Psoas muscle (tissue), 8 donors: Measurements from ENCODE around the gene GNAI3. TPM values are rescaled to one million over a fixed set of nuclear protein-coding genes. Genes with fewer than 3 reads are reported as not detected.

Experiments used
- ATAC-seq, 4 donors: fragments of 200-7000 bp; cut with Tn5 transposase; one replicate each; pipeline ENCODE4 v1.9.1; 2020; ENCODE audit warnings: moderate library complexity in 3 of 4, mild to moderate bottlenecking in 2 of 4
- DNase-seq, 2 donors: peaks; one replicate each; pipeline ENCODE4 v3.0.0-alpha.2; 2020
- H3K27ac ChIP-seq: fragments of 200-600 bp; one replicate; pipeline ENCODE4 v1.8.0; 2022
- H3K27me3 ChIP-seq, 3 donors: fragments of 200-600 bp in 1 of 3; one replicate each; pipeline versions ENCODE4 v1.6.1 to v1.8.0; 2013 to 2022; ENCODE audit warnings: low read length in 2 of 3, mild to moderate bottlenecking in 2 of 3, moderate library complexity in 1 of 3; ENCODE audit not compliant: insufficient read depth in 3 of 3
- H3K36me3 ChIP-seq, 2 donors: fragments of 200-600 bp in 1 of 2; one replicate each; pipeline versions ENCODE4 v1.6.1 to v1.8.0; 2013 to 2022; ENCODE audit warnings: low read depth in 1 of 2, mild to moderate bottlenecking in 1 of 2, moderate library complexity in 1 of 2; ENCODE audit not compliant: insufficient read depth in 1 of 2
- H3K4me1 ChIP-seq: fragments of 200-600 bp; one replicate; pipeline ENCODE4 v1.8.0; 2022
- H3K4me3 ChIP-seq: fragments of 200-600 bp; one replicate; pipeline ENCODE4 v1.8.0; 2022; ENCODE audit warnings: mild to moderate bottlenecking
- H3K9me3 ChIP-seq: fragments of 200-600 bp; one replicate; pipeline ENCODE4 v1.8.0; 2022
- CTCF ChIP-seq: fragments of 200-600 bp; IDR thresholded peaks from one replicate; pipeline ENCODE4 v1.8.0; 2022; ENCODE audit warnings: antibody characterized with exemption
- WGBS, 3 donors: extraction: QIAGEN DNeasy Blood & Tissue Kit; methylation state at CpG; one replicate each; pipeline versions ENCODE4 v1.1.6 to v1.1.7; 2013; 5-methylcytosine and 5-hydroxymethylcytosine counted together
- intact Hi-C, 2 donors: fragments of 100-400 bp; cut with DNase I; formaldehyde crosslinking; loops; one replicate each; pipeline versions ENCODE4 v1.11.0 to v1.14.2; 2022
- polyA plus RNA-seq, 3 donors: library from polyadenylated mRNA; stranded (reverse); fragments of 200-250 nt; gene quantifications; one replicate each; pipeline ENCODE4 v1.2.3, GENCODE V29; 2013
- total RNA-seq, 4 donors: library from RNA; stranded (reverse); fragmentation: NEBNext Ultra II Directional in 2 of 4; extraction: Animal tissue kit (Norgen Biotek cat#: 25700) in 2 of 4; gene quantifications; one replicate each; pipeline versions ENCODE4 v1.2.1 to v1.2.4, GENCODE V29; 2021 to 2023
- donor health status: healthy with polysubstance abuse.
- donor health status: DM: no; HTN: no; CAD: no; lungs with moderate emphysema.
- donor health status: Bipolar disorder and iron deficiency.
- donor health status: healthy.
- donor health status: DM: yes; HTN: yes; CAD: no.
- donor health status: DM: no; HTN: no; CAD: no.
- donor health status: DM: no; HTN: no; CAD: no.
- donor health status: DM: yes; HTN: yes; CAD: no.

GNAI3 gene
- total and polyA plus RNA-seq, 7 donors, result 0.96 to 2.9 (median 1.7) TPM

- peaks cover 0 to under 1% (median 0%) of the 10 kb centered on the region in 3 donors for H3K27me3 ChIP-seq
- ATAC-seq (no peak), DNase-seq (no peak)
- intact Hi-C loops, result loop anchor here in 1 of 2 donors (10.0 kb wide), 1 partner anchor 1276 kb away; the partner anchor contains the start of gene CD53
- no peaks in the 10 kb centered on the region for H3K9me3 ChIP-seq
- peaks cover 0 to 29% of the 10 kb centered on the region in 2 donors for H3K36me3 ChIP-seq
- H3K4me3 ChIP-seq, result no peak overlapping the region
- no peaks in the 10 kb centered on the region for H3K4me1 ChIP-seq
- H3K27ac ChIP-seq, result no peak overlapping the region
- 87 to 92% (median 88%) methylated on average over 5 of the region's 5 CpGs for WGBS, 3 donors
- TF ChIP-seq CTCF, result no peak
Observed at GRCh38 chr1:109598655-109599054, 50.2 kb downstream of the GNAI3 start.

GRCh38 chr1:109603229-109603628 lies 54.8 kb downstream of the GNAI3 start:
- intact Hi-C loops, result no loop called here
- Histone ChIP-seq H3K4me3 (no peak overlapping the region), H3K27me3 (peaks cover 0 to 2% (median 0%) of the 10 kb centered on the region in 3 donors), H3K9me3 (no peaks in the 10 kb centered on the region), H3K27ac (no peak overlapping the region), H3K4me1 (no peaks in the 10 kb centered on the region), H3K36me3 (peaks cover 0 to 6% of the 10 kb centered on the region in 2 donors)
- DNase-seq, result no peak
- TF ChIP-seq CTCF, result no peak
- ATAC-seq, result no peak
- 97 to 99% (median 98%) methylated on average over 3 of the region's 3 CpGs for WGBS, 3 donors

DNA sequence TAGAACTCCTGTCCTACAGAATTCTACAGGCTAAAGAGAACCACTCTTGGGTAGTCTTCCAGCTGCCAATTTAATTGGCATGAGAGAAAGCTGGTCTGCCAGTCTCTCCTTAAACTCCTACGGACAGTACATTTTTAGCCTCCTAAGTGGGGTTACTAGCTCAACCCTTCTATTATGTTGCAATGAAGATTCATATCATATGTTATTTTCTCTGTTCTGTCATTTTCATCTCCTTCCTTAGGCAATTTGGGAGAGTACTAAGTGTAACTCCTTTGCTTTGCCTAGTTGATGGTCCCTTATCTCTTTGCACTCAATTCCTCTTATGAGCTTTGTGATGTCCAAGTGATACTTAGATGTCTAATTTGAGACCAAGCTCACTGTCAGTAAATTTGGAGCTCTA lies 57.0 kb downstream of the GNAI3 start:
- DNase-seq, result no peak
- no peak for TF ChIP-seq CTCF
- peaks cover 0 to 2% (median 0%) of the 10 kb centered on the region in 3 donors for H3K27me3 ChIP-seq
- H3K36me3 ChIP-seq, result peaks cover 0 to 2% of the 10 kb centered on the region in 2 donors
- no peaks in the 10 kb centered on the region for H3K4me1 ChIP-seq
- H3K27ac ChIP-seq, result no peak overlapping the region
- ATAC-seq, result no peak
- WGBS, 3 donors, result 66 to 88% (median 79%) methylated on average over 1 of the region's 1 CpG
- intact Hi-C loops, result no loop called here
- H3K9me3 ChIP-seq, result no peaks in the 10 kb centered on the region
- no peak overlapping the region for H3K4me3 ChIP-seq

GRCh38 chr1:109609881-109610280 lies 61.5 kb downstream of the GNAI3 start:
- Histone ChIP-seq H3K27ac (no peak overlapping the region), H3K9me3 (no peaks in the 10 kb centered on the region), H3K4me1 (no peaks in the 10 kb centered on the region), H3K27me3 (no peaks in the 10 kb centered on the region), H3K36me3 (no peaks in the 10 kb centered on the region), H3K4me3 (no peak overlapping the region)
- DNase-seq, result no peak
- intact Hi-C loops, result no loop called here
- TF ChIP-seq CTCF, result no peak
- WGBS, 3 donors, result 89 to 91% (median 90%) methylated on average over 3 of the region's 3 CpGs
- no peak for ATAC-seq

GRCh38 chr1:109610609-109611307 lies 62.3 kb downstream of the GNAI3 start:
- TF ChIP-seq CTCF, result no peak
- Histone ChIP-seq H3K4me1 (no peaks in the 10 kb centered on the region), H3K27ac (no peak overlapping the region), H3K27me3 (no peaks in the 10 kb centered on the region), H3K4me3 (no peak overlapping the region), H3K36me3 (no peaks in the 10 kb centered on the region), H3K9me3 (no peaks in the 10 kb centered on the region)
- intact Hi-C loops, result no loop called here
- ATAC-seq (no peak), DNase-seq (no peak)
- 67 to 73% (median 69%) methylated on average over 3 of the region's 3 CpGs for WGBS, 3 donors
